ENCODE data around the gene FAM181B.

Gene FAM181B

GRCh38 chr11:82733444-82734119 lies at the start of gene FAM181B:
Gene FAM181B, minus strand, starts transcription at chr11:82733864. Its CDS starts 135 bp downstream, at chr11:82733729.
- 0 out of 2 replicates have a peak, but pooled peaks cover 3% of the 10 kb centered on the region for H3K4me1 ChIP-seq
- peaks cover 30% of the 10 kb centered on the region for H3K27me3 ChIP-seq (ENCODE audit: low read depth)
- no peaks in the 10 kb centered on the region for H3K36me3 ChIP-seq (replicated peaks)
- DNase-seq (ENCODE audit: low spot score in 2 of 2) = peak; percentile 47 to 83
- H3K4me3 ChIP-seq = peak within 1 kb of the TSS; percentile 40
- no peaks in the 10 kb centered on the region for H3K9me3 ChIP-seq
- in situ Hi-C loops (cut with MboI; ENCODE audit: low sequenced_read_pairs) = no loop called here

- H3K36me3 ChIP-seq (replicated peaks) = no peaks in the 10 kb centered on the region
- no peaks in the 10 kb centered on the region for H3K9me3 ChIP-seq
- no peak overlapping the region for H3K4me3 ChIP-seq
- peaks cover 10% of the 10 kb centered on the region for H3K27me3 ChIP-seq (ENCODE audit: low read depth)
- no peaks in the 10 kb centered on the region for H3K4me1 ChIP-seq
- no peak for DNase-seq (ENCODE audit: low spot score in 2 of 2)
- in situ Hi-C loops (cut with MboI; ENCODE audit: low sequenced_read_pairs) = no loop called here
These were observed 49.2 kb upstream of the FAM181B start for GRCh38 chr11:82782825-82783374.

- Histone ChIP-seq H3K36me3 (replicated peaks) (no peaks in the 10 kb centered on the region), H3K4me1 (no peaks in the 10 kb centered on the region), H3K27me3 (ENCODE audit: low read depth) (peaks cover 10% of the 10 kb centered on the region), H3K9me3 (no peaks in the 10 kb centered on the region), H3K4me3 (no peak overlapping the region)
- no peak for DNase-seq (ENCODE audit: low spot score in 2 of 2)
- in situ Hi-C loops (cut with MboI; ENCODE audit: low sequenced_read_pairs) = no loop called here
These were observed 45.1 kb upstream of the FAM181B start for GRCh38 chr11:82778776-82779175.

GRCh38 chr11:82776377-82776776 lies 42.7 kb upstream of the FAM181B start:
- H3K4me1 ChIP-seq = no peaks in the 10 kb centered on the region
- no peaks in the 10 kb centered on the region for H3K36me3 ChIP-seq (replicated peaks)
- H3K4me3 ChIP-seq = no peak overlapping the region
- DNase-seq (ENCODE audit: low spot score in 2 of 2) = no peak
- H3K27me3 ChIP-seq (ENCODE audit: low read depth) = peaks cover 14% of the 10 kb centered on the region
- in situ Hi-C loops (cut with MboI; ENCODE audit: low sequenced_read_pairs) = no loop called here
- no peaks in the 10 kb centered on the region for H3K9me3 ChIP-seq

- Histone ChIP-seq H3K36me3 (replicated peaks) (no peaks in the 10 kb centered on the region), H3K27me3 (ENCODE audit: low read depth) (peaks cover 14% of the 10 kb centered on the region), H3K9me3 (no peaks in the 10 kb centered on the region), H3K4me1 (no peaks in the 10 kb centered on the region), H3K4me3 (no peak overlapping the region)
- DNase-seq (ENCODE audit: low spot score in 2 of 2) = peak; percentile 56 to 81
- in situ Hi-C loops (cut with MboI; ENCODE audit: low sequenced_read_pairs) = no loop called here
These were observed 42.2 kb upstream of the FAM181B start for GRCh38 chr11:82775736-82776346.

- Histone ChIP-seq H3K4me1 (no peaks in the 10 kb centered on the region), H3K9me3 (no peaks in the 10 kb centered on the region), H3K36me3 (replicated peaks) (no peaks in the 10 kb centered on the region), H3K4me3 (no peak overlapping the region), H3K27me3 (ENCODE audit: low read depth) (peaks cover 14% of the 10 kb centered on the region)
- no peak for DNase-seq (ENCODE audit: low spot score in 2 of 2)
- in situ Hi-C loops (cut with MboI; ENCODE audit: low sequenced_read_pairs) = no loop called here
These were observed 41.6 kb upstream of the FAM181B start for GRCh38 chr11:82775218-82775617.

- no peak for DNase-seq (ENCODE audit: low spot score in 2 of 2)
- peaks cover 13% of the 10 kb centered on the region for H3K27me3 ChIP-seq (ENCODE audit: low read depth)
- no peak overlapping the region for H3K4me3 ChIP-seq
- no peaks in the 10 kb centered on the region for H3K36me3 ChIP-seq (replicated peaks)
- in situ Hi-C loops (cut with MboI; ENCODE audit: low sequenced_read_pairs) = no loop called here
- H3K4me1 ChIP-seq = no peaks in the 10 kb centered on the region
- no peaks in the 10 kb centered on the region for H3K9me3 ChIP-seq
These were observed 38.1 kb upstream of the FAM181B start for GRCh38 chr11:82771781-82772180.

- Histone ChIP-seq H3K4me3 (no peak overlapping the region), H3K36me3 (replicated peaks) (no peaks in the 10 kb centered on the region), H3K9me3 (no peaks in the 10 kb centered on the region), H3K27me3 (ENCODE audit: low read depth) (peaks cover 13% of the 10 kb centered on the region), H3K4me1 (no peaks in the 10 kb centered on the region)
- no peak for DNase-seq (ENCODE audit: low spot score in 2 of 2)
- in situ Hi-C loops (cut with MboI; ENCODE audit: low sequenced_read_pairs) = no loop called here
These were observed 33.5 kb upstream of the FAM181B start for GRCh38 chr11:82767123-82767522.

- no peak overlapping the region for H3K4me3 ChIP-seq
- no peaks in the 10 kb centered on the region for H3K4me1 ChIP-seq
- H3K9me3 ChIP-seq = no peaks in the 10 kb centered on the region
- DNase-seq (ENCODE audit: low spot score in 2 of 2) = peak in 1 of 2 experiments; percentile 10
- H3K27me3 ChIP-seq (ENCODE audit: low read depth) = peaks cover 13% of the 10 kb centered on the region
- H3K36me3 ChIP-seq (replicated peaks) = no peaks in the 10 kb centered on the region
- in situ Hi-C loops (cut with MboI; ENCODE audit: low sequenced_read_pairs) = no loop called here
These were observed 31.9 kb upstream of the FAM181B start for GRCh38 chr11:82765466-82766034.

GRCh38 chr11:82763167-82763566 lies 29.5 kb upstream of the FAM181B start:
- DNase-seq (ENCODE audit: low spot score in 2 of 2) = no peak
- in situ Hi-C loops (cut with MboI; ENCODE audit: low sequenced_read_pairs) = no loop called here
- H3K27me3 ChIP-seq (ENCODE audit: low read depth) = peaks cover 25% of the 10 kb centered on the region
- no peaks in the 10 kb centered on the region for H3K36me3 ChIP-seq (replicated peaks)
- no peaks in the 10 kb centered on the region for H3K4me1 ChIP-seq
- H3K9me3 ChIP-seq = no peaks in the 10 kb centered on the region
- H3K4me3 ChIP-seq = no peak overlapping the region

GRCh38 chr11:82759649-82760048 lies 26.0 kb upstream of the FAM181B start:
- Histone ChIP-seq H3K36me3 (replicated peaks) (no peaks in the 10 kb centered on the region), H3K4me1 (no peaks in the 10 kb centered on the region), H3K4me3 (no peak overlapping the region), H3K27me3 (ENCODE audit: low read depth) (peaks cover 45% of the 10 kb centered on the region), H3K9me3 (no peaks in the 10 kb centered on the region)
- no peak for DNase-seq (ENCODE audit: low spot score in 2 of 2)
- in situ Hi-C loops (cut with MboI; ENCODE audit: low sequenced_read_pairs) = no loop called here

- Histone ChIP-seq H3K9me3 (no peaks in the 10 kb centered on the region), H3K4me1 (no peaks in the 10 kb centered on the region), H3K4me3 (no peak overlapping the region), H3K27me3 (ENCODE audit: low read depth) (peaks cover 49% of the 10 kb centered on the region), H3K36me3 (replicated peaks) (no peaks in the 10 kb centered on the region)
- in situ Hi-C loops (cut with MboI; ENCODE audit: low sequenced_read_pairs) = no loop called here
- DNase-seq (ENCODE audit: low spot score in 2 of 2) = no peak
These were observed 24.1 kb upstream of the FAM181B start for GRCh38 chr11:82757660-82758357.

GRCh38 chr11:82756765-82757639 lies 23.3 kb upstream of the FAM181B start:
- no peak overlapping the region for H3K4me3 ChIP-seq
- H3K9me3 ChIP-seq = no peaks in the 10 kb centered on the region
- no peak for DNase-seq (ENCODE audit: low spot score in 2 of 2)
- in situ Hi-C loops (cut with MboI; ENCODE audit: low sequenced_read_pairs) = no loop called here
- peaks cover 49% of the 10 kb centered on the region for H3K27me3 ChIP-seq (ENCODE audit: low read depth)
- no peaks in the 10 kb centered on the region for H3K36me3 ChIP-seq (replicated peaks)
- no peaks in the 10 kb centered on the region for H3K4me1 ChIP-seq
